Endothelial cell of umbilical vein (primary cell): ENCODE results near the gene SELENOM.

Experiments used
- EZH2 ChIP-seq: IDR thresholded peaks from 2 replicates; pipeline ENCODE4 v1.6.1; 2012; ENCODE audit warnings: borderline replicate concordance, low read depth, mild to moderate bottlenecking, moderate library complexity, low read length, inconsistent platforms; ENCODE audit not compliant: severe bottlenecking
- FOS ChIP-seq: IDR thresholded peaks from 2 replicates; pipeline ENCODE4 v1.6.1; 2011; ENCODE audit warnings: mild to moderate bottlenecking, low read length, moderate library complexity, borderline replicate concordance; ENCODE audit not compliant: insufficient read depth
- POLR2A ChIP-seq: IDR thresholded peaks from 2 replicates; pipeline ENCODE4 v1.6.1; 2012; ENCODE audit warnings: low read depth, mild to moderate bottlenecking, control low read depth, low read length
- POLR2AphosphoS5 ChIP-seq: IDR thresholded peaks from 2 replicates; pipeline ENCODE4 v1.6.1; 2012; ENCODE audit warnings: low read depth, mild to moderate bottlenecking, control low read depth, low read length, moderate library complexity; ENCODE audit not compliant: insufficient read depth
- TF ChIP-seq, protein P1 (sequence below), 2 donors: IDR thresholded peaks; 1 replicate in 1 of 2; 2 replicates in 1 of 2; pipeline ENCODE4 v1.5.1; 2011; ENCODE audit warnings: low read length in 2 of 2, mild to moderate bottlenecking in 2 of 2, moderate library complexity in 2 of 2, control low read depth in 1 of 2, inconsistent platforms in 1 of 2, low read depth in 1 of 2; ENCODE audit not compliant: insufficient read depth in 1 of 2; ENCODE audit errors: extremely low read depth in 1 of 2
- TF ChIP-seq, protein P2 (sequence below): IDR thresholded peaks from 2 replicates; pipeline ENCODE4 v1.6.1; 2011; ENCODE audit not compliant: insufficient read depth, insufficient read length

DNA sequence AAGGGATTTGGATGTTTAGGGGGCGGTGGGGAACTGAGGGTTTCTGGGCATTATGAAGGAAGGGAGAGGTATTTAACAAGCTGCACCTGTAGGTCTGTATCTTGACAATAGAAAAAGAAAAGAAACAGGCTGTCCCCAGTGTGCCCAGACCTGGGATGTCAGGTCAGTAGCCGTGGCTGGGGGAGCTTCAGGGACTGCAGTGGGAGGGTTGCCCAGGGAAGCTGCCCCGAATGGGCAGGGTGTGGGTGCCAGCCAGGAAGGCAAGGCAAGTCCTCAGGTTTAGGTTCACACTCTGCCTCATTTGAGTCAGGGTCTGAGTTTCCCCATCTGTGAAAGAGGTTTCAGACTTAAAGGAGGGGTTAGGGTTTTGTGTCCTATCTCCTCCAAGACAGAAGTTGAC is 16.9 kb upstream of the SELENOM start:
- TF ChIP-seq, protein P1, sequence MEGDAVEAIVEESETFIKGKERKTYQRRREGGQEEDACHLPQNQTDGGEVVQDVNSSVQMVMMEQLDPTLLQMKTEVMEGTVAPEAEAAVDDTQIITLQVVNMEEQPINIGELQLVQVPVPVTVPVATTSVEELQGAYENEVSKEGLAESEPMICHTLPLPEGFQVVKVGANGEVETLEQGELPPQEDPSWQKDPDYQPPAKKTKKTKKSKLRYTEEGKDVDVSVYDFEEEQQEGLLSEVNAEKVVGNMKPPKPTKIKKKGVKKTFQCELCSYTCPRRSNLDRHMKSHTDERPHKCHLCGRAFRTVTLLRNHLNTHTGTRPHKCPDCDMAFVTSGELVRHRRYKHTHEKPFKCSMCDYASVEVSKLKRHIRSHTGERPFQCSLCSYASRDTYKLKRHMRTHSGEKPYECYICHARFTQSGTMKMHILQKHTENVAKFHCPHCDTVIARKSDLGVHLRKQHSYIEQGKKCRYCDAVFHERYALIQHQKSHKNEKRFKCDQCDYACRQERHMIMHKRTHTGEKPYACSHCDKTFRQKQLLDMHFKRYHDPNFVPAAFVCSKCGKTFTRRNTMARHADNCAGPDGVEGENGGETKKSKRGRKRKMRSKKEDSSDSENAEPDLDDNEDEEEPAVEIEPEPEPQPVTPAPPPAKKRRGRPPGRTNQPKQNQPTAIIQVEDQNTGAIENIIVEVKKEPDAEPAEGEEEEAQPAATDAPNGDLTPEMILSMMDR (IDR thresholded peaks at IDR 0.05; ENCODE audit: extremely low read depth in 1 of 2, insufficient read depth in 1 of 2, low read depth in 1 of 2, low read length in 2 of 2): no peak
- TF ChIP-seq POLR2A: no peak
- no peak for TF ChIP-seq FOS
- TF ChIP-seq EZH2: no peak
- TF ChIP-seq POLR2AphosphoS5: no peak
- TF ChIP-seq, protein P2, sequence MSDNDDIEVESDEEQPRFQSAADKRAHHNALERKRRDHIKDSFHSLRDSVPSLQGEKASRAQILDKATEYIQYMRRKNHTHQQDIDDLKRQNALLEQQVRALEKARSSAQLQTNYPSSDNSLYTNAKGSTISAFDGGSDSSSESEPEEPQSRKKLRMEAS: no peak
